OCI-LY3 (cell line): ENCODE results near the gene CRAMP1.

Experiments
- CTCF ChIP-seq: fragments of 200-600, 300-600 bp; sonication (generic); IDR thresholded peaks from 2 replicates; pipeline ENCODE4 v1.5.1; 2014; ENCODE audit warnings: antibody characterized with exemption, low read length, low read depth
- EZH2phosphoT487 ChIP-seq: fragments of 200-600 bp; shearing (Covaris generic); IDR thresholded peaks from 2 replicates; pipeline ENCODE4 v1.6.1; 2018; ENCODE audit warnings: antibody characterized with exemption, mixed run types, low read depth

DNA sequence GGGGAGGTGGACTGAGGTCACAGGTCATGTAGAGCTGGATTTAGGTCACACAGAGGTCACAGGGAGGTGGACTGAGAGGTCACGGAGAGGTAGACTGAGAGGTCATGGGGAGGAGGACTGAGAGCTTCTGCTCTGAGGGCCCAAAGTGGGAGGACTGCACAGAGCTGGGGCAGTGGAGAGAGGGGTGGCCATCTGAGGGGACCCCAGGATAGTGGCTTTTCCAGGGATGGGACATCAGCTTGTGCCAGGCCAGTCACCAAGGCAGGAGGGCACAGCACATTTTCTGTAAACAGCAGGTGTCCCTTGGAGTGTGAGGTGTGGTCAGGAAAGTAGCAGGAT is 39.8 kb downstream of the CRAMP1 start:
- TF ChIP-seq CTCF (no peak), EZH2phosphoT487 (no peak)
